ENCODE data around the gene FGGY.

Gene FGGY

GRCh38 chr1:59549066-59549837, 252.4 kb downstream of the FGGY start:
- Histone ChIP-seq H3K79me2 (ENCODE audit: insufficient read depth, low read length) (no peaks in the 10 kb centered on the region), H3F3A (ENCODE audit: insufficient read depth) (no peaks in the 10 kb centered on the region), H3K4me2 (ENCODE audit: low read depth, low read length, poor library complexity, severe bottlenecking) (no peak overlapping the region), H3K4me3 (ENCODE audit: insufficient read depth, low read length, poor library complexity, severe bottlenecking) (no peak overlapping the region), H3K36me3 (ENCODE audit: low read length) (no peaks in the 10 kb centered on the region), H4K20me1 (ENCODE audit: low read depth, low read length) (no peaks in the 10 kb centered on the region), H3K27ac (ENCODE audit: low read depth, low read length) (no peak overlapping the region), H2AFZ (ENCODE audit: low read depth, low read length, severe bottlenecking) (no peak overlapping the region), H3K9me3 (ENCODE audit: insufficient read depth, low read length) (no peaks in the 10 kb centered on the region), H3K27me3 (ENCODE audit: low read length) (no peaks in the 10 kb centered on the region), H3K9me2 (replicated peaks; ENCODE audit: insufficient read depth, low read length) (no peaks in the 10 kb centered on the region), H3K9ac (ENCODE audit: low read length) (no peak overlapping the region)
- TF ChIP-seq EZH2phosphoT487 (conservative IDR thresholded peaks at IDR 0.05; ENCODE audit: low read length) (no peak), CTCF (IDR thresholded peaks at IDR 0.05; ENCODE audit: insufficient read depth, low read length, poor library complexity, severe bottlenecking) (no peak)

GRCh38 chr1:59549903-59550302, 253.0 kb downstream of the FGGY start:
- Histone ChIP-seq H3K4me3 (ENCODE audit: insufficient read depth, low read length, poor library complexity, severe bottlenecking) (no peak overlapping the region), H3K9me3 (ENCODE audit: insufficient read depth, low read length) (no peaks in the 10 kb centered on the region), H3F3A (ENCODE audit: insufficient read depth) (no peaks in the 10 kb centered on the region), H3K9ac (ENCODE audit: low read length) (no peak overlapping the region), H3K27me3 (ENCODE audit: low read length) (no peaks in the 10 kb centered on the region), H3K27ac (ENCODE audit: low read depth, low read length) (no peak overlapping the region), H3K79me2 (ENCODE audit: insufficient read depth, low read length) (no peaks in the 10 kb centered on the region), H3K36me3 (ENCODE audit: low read length) (no peaks in the 10 kb centered on the region), H3K4me2 (ENCODE audit: low read depth, low read length, poor library complexity, severe bottlenecking) (no peak overlapping the region), H4K20me1 (ENCODE audit: low read depth, low read length) (no peaks in the 10 kb centered on the region), H2AFZ (ENCODE audit: low read depth, low read length, severe bottlenecking) (no peak overlapping the region), H3K9me2 (replicated peaks; ENCODE audit: insufficient read depth, low read length) (no peaks in the 10 kb centered on the region)
- no peak for TF ChIP-seq EZH2phosphoT487 (conservative IDR thresholded peaks at IDR 0.05; ENCODE audit: low read length)
- TF ChIP-seq CTCF (IDR thresholded peaks at IDR 0.05; ENCODE audit: insufficient read depth, low read length, poor library complexity, severe bottlenecking) = no peak

GRCh38 chr1:59552007-59552406, 255.1 kb downstream of the FGGY start:
- H3K4me2 ChIP-seq (ENCODE audit: low read depth, low read length, poor library complexity, severe bottlenecking) = no peak overlapping the region
- no peaks in the 10 kb centered on the region for H3K9me3 ChIP-seq (ENCODE audit: insufficient read depth, low read length)
- H2AFZ ChIP-seq (ENCODE audit: low read depth, low read length, severe bottlenecking) = no peak overlapping the region
- H3K4me3 ChIP-seq (ENCODE audit: insufficient read depth, low read length, poor library complexity, severe bottlenecking) = no peak overlapping the region
- H4K20me1 ChIP-seq (ENCODE audit: low read depth, low read length) = no peaks in the 10 kb centered on the region
- TF ChIP-seq CTCF (IDR thresholded peaks at IDR 0.05; ENCODE audit: insufficient read depth, low read length, poor library complexity, severe bottlenecking) (no peak), EZH2phosphoT487 (conservative IDR thresholded peaks at IDR 0.05; ENCODE audit: low read length) (no peak)
- no peak overlapping the region for H3K9ac ChIP-seq (ENCODE audit: low read length)
- no peaks in the 10 kb centered on the region for H3K9me2 ChIP-seq (replicated peaks; ENCODE audit: insufficient read depth, low read length)
- H3K27ac ChIP-seq (ENCODE audit: low read depth, low read length) = no peak overlapping the region
- no peaks in the 10 kb centered on the region for H3K36me3 ChIP-seq (ENCODE audit: low read length)
- H3K79me2 ChIP-seq (ENCODE audit: insufficient read depth, low read length) = no peaks in the 10 kb centered on the region
- H3K27me3 ChIP-seq (ENCODE audit: low read length) = no peaks in the 10 kb centered on the region
- H3F3A ChIP-seq (ENCODE audit: insufficient read depth) = no peaks in the 10 kb centered on the region
